Keratinocyte (primary cell): ENCODE measurements around the gene NKX2-4. TPM values are rescaled to one million over a fixed set of nuclear protein-coding genes. Genes with fewer than 3 reads are reported as not detected.
"Not testable (repeated sequence)": the region's sequence is repeated elsewhere in the genome, so short reads cannot be mapped to it uniquely, and the experiment has no call there.

ENCODE experiments used
- DNase-seq: peaks from one replicate; pipeline ENCODE4 v3.0.0-alpha.2; 2011; ENCODE audit warnings: low read depth, missing footprints, low spot score
- FAIRE-seq: peaks from 2 replicates; lab custom pipeline; 2011; peaks lifted over from hg19 to GRCh38; lab: Jason Lieb, UNC
- H2AFZ ChIP-seq: 2 replicates; pipeline ENCODE4 v1.6.0; 2012; ENCODE audit warnings: low read length, control low read depth, inconsistent platforms; ENCODE audit not compliant: control insufficient read depth
- H3K27ac ChIP-seq: 2 replicates; pipeline ENCODE4 v1.5.1; 2011; ENCODE audit warnings: low read length; ENCODE audit not compliant: control insufficient read depth, insufficient read depth
- H3K27me3 ChIP-seq: 3 replicates; pipeline ENCODE4 v1.6.0; 2011; ENCODE audit warnings: low read length; ENCODE audit not compliant: control insufficient read depth, insufficient read depth; ENCODE audit errors: extremely low read depth
- H3K36me3 ChIP-seq, 2 experiments: 2 replicates in 1 of 2; 3 replicates in 1 of 2; pipeline ENCODE4 v1.5.1; 2011; ENCODE audit warnings: low read length in 2 of 2, mild to moderate bottlenecking in 1 of 2; ENCODE audit not compliant: control insufficient read depth in 2 of 2, insufficient read depth in 2 of 2; ENCODE audit errors: extremely low read depth in 1 of 2
- H3K4me1 ChIP-seq: 3 replicates; pipeline ENCODE4 v1.5.1; 2011; ENCODE audit warnings: low read length; ENCODE audit not compliant: control insufficient read depth, insufficient read depth; ENCODE audit errors: extremely low read depth
- H3K4me2 ChIP-seq: 3 replicates; pipeline ENCODE4 v1.6.0; 2011; ENCODE audit warnings: low read depth, low read length; ENCODE audit not compliant: control insufficient read depth, insufficient read depth; ENCODE audit errors: extremely low read depth
- H3K4me3 ChIP-seq, 3 experiments: fragments of 200-600 bp in 1 of 3; sonication (generic) in 1 of 3; 2 replicates in 2 of 3; 3 replicates in 1 of 3; pipeline ENCODE4 v1.5.1; 2011 to 2016; ENCODE audit warnings: low read length in 3 of 3, mild to moderate bottlenecking in 3 of 3, control low read depth in 2 of 3, inconsistent platforms in 1 of 3, low read depth in 1 of 3, mixed read lengths in 1 of 3, mixed run types in 1 of 3, moderate library complexity in 1 of 3; ENCODE audit not compliant: control insufficient read depth in 2 of 3, insufficient read depth in 2 of 3; ENCODE audit errors: extremely low read depth in 1 of 3
- H3K79me2 ChIP-seq: 2 replicates; pipeline ENCODE4 v1.6.0; 2012; ENCODE audit warnings: low read length; ENCODE audit not compliant: control insufficient read depth, insufficient read depth
- H3K9ac ChIP-seq: 3 replicates; pipeline ENCODE4 v1.6.0; 2011; ENCODE audit warnings: low read length; ENCODE audit not compliant: control insufficient read depth, insufficient read depth; ENCODE audit errors: extremely low read depth
- H3K9me1 ChIP-seq: 3 replicates; pipeline ENCODE4 v1.6.0; 2011; ENCODE audit warnings: low read length; ENCODE audit not compliant: control insufficient read depth, insufficient read depth; ENCODE audit errors: extremely low read depth
- H3K9me3 ChIP-seq: 2 replicates; pipeline ENCODE4 v1.5.1; 2012; ENCODE audit warnings: low read depth, low read length; ENCODE audit not compliant: control insufficient read depth
- H4K20me1 ChIP-seq: 3 replicates; pipeline ENCODE4 v1.6.0; 2011; ENCODE audit warnings: low read length; ENCODE audit not compliant: control insufficient read depth, insufficient read depth; ENCODE audit errors: extremely low read depth
- CTCF ChIP-seq, 3 experiments: IDR thresholded peaks in 1 of 3; conservative IDR thresholded peaks in 1 of 3; optimal IDR thresholded peaks in 1 of 3; 2 replicates in 2 of 3; 3 replicates in 1 of 3; pipeline versions ENCODE3 to v1.5.1; 2011; ENCODE audit warnings: low read length in 3 of 3, mild to moderate bottlenecking in 3 of 3, moderate library complexity in 2 of 3, control low read depth in 1 of 3, inconsistent platforms in 1 of 3; ENCODE audit not compliant: insufficient read depth in 2 of 3; ENCODE audit errors: extremely low read depth in 1 of 3
- EZH2 ChIP-seq: IDR thresholded peaks from one replicate; pipeline ENCODE4 v1.6.1; 2012; ENCODE audit warnings: inconsistent platforms, mild to moderate bottlenecking, low read length, moderate library complexity
- dilution Hi-C: fragments of 300-500 bp; cut with MboI; formaldehyde crosslinking; loops from one replicate; pipeline ENCODE4 v1.7.0; 2020; ENCODE audit warnings: low sequenced_read_pairs; ENCODE audit not compliant: extremely low pct_ligation_motif_present
- polyA plus RNA-seq, 5 experiments: library from polyadenylated mRNA; depleted of rRNA in 3 of 5; stranded (reverse) in 3 of 5; stranded (forward) in 1 of 5; unstranded in 1 of 5; fragments of >200 nt; gene quantifications; 1 replicate in 1 of 5; 2 replicates in 3 of 5; 3 replicates in 1 of 5; pipeline versions ENCODE4 v1.2.1 to v1.2.3, GENCODE V29; 2011 to 2012; ENCODE audit warnings: missing spikeins in 2 of 5, low read depth in 1 of 5, low replicate concordance in 1 of 5

NKX2-4 gene
- polyA plus RNA-seq, 1 donor (not counting 4 experiments of a cell fraction or from before 2014, with no cell fraction given), result not detected

- Histone ChIP-seq H3K9me1 (no peaks in the 10 kb centered on the region), H3K4me3 (no peak overlapping the region), H3K9ac (no peak overlapping the region), H3K9me3 (no peaks in the 10 kb centered on the region), H3K79me2 (peaks cover 6% of the 10 kb centered on the region), H3K4me2 (no peak overlapping the region), H3K4me1 (no peaks in the 10 kb centered on the region), H2AFZ (no peak overlapping the region), H3K27ac (no peak overlapping the region), H4K20me1 (no peaks in the 10 kb centered on the region), H3K36me3 (peaks cover 0 to 5% of the 10 kb centered on the region in 2 experiments), H3K27me3 (no peaks in the 10 kb centered on the region)
- TF ChIP-seq EZH2 (no peak), CTCF (optimal IDR thresholded peaks at IDR 0.05 in 1 of 3, IDR thresholded peaks at IDR 0.05 in 1 of 3, conservative IDR thresholded peaks at IDR 0.05 in 1 of 3; ENCODE audit: extremely low read depth in 1 of 3, insufficient read depth in 2 of 3, low read length in 3 of 3) (no peak)
- no peak for DNase-seq
- dilution Hi-C loops, result no loop called here
- no peak for FAIRE-seq
Measured at GRCh38 chr20:21371193-21371592, 26.1 kb downstream of the NKX2-4 start.

GRCh38 chr20:21368791-21369190 is 28.5 kb downstream of the NKX2-4 start:
- no peak for TF ChIP-seq CTCF (optimal IDR thresholded peaks at IDR 0.05 in 1 of 3, IDR thresholded peaks at IDR 0.05 in 1 of 3, conservative IDR thresholded peaks at IDR 0.05 in 1 of 3; ENCODE audit: extremely low read depth in 1 of 3, insufficient read depth in 2 of 3, low read length in 3 of 3)
- TF ChIP-seq EZH2, result no peak
- dilution Hi-C loops, result no loop called here
- H3K79me2 ChIP-seq, result peaks cover 5% of the 10 kb centered on the region

GRCh38 chr20:21366273-21366672 is 31.1 kb downstream of the NKX2-4 start:
- H3K9me3 ChIP-seq, H3K4me2 ChIP-seq, FAIRE-seq, H3K4me3 ChIP-seq, H3K27me3 ChIP-seq, DNase-seq, H4K20me1 ChIP-seq, H3K4me1 ChIP-seq, H2AFZ ChIP-seq, H3K27ac ChIP-seq, H3K9ac ChIP-seq, H3K9me1 ChIP-seq, H3K79me2 ChIP-seq, dilution Hi-C loops: not testable (repeated sequence)
- peaks cover 5 to 14% of the 10 kb centered on the region in 2 experiments for H3K36me3 ChIP-seq

More at GRCh38 chr20:21368791-21369190, 28.5 kb downstream of the NKX2-4 start:
- H3K4me3 ChIP-seq, result no peak overlapping the region
- H3K9ac ChIP-seq, result no peak overlapping the region
- H3K36me3 ChIP-seq, result peaks cover 0 to 9% of the 10 kb centered on the region in 2 experiments
- no peak for DNase-seq
- H4K20me1 ChIP-seq, result no peaks in the 10 kb centered on the region
- no peaks in the 10 kb centered on the region for H3K9me3 ChIP-seq
- H3K27ac ChIP-seq, result no peak overlapping the region
- H3K9me1 ChIP-seq, result no peaks in the 10 kb centered on the region
- H3K4me2 ChIP-seq, result no peak overlapping the region
- H3K27me3 ChIP-seq, result no peaks in the 10 kb centered on the region
- FAIRE-seq, result no peak
- no peaks in the 10 kb centered on the region for H3K4me1 ChIP-seq
- no peak overlapping the region for H2AFZ ChIP-seq
